Left lung (tissue), 10 donors: ENCODE results near the gene ELANE. TPM values are rescaled to one million over a fixed set of nuclear protein-coding genes. Genes with fewer than 3 reads are reported as not detected.

ENCODE experiments used
- ATAC-seq: fragments of 200-7000 bp; cut with Tn5 transposase; one replicate; pipeline ENCODE4 v1.9.1; 2020; ENCODE audit warnings: moderate library complexity
- DNase-seq, 4 donors: peaks; one replicate each; pipeline ENCODE4 v3.0.0-alpha.2; 2013 to 2020
- H3K27ac ChIP-seq, 2 donors: fragments of 200-600 bp; sonication (generic) in 1 of 2; one replicate each; pipeline versions ENCODE4 v1.5.0 to v1.8.0; 2020 to 2021
- H3K27me3 ChIP-seq, 2 donors: fragments of 200-600 bp; sonication (generic) in 1 of 2; one replicate each; pipeline versions ENCODE4 v1.5.0 to v1.8.0; 2020 to 2021
- H3K36me3 ChIP-seq, 2 donors: fragments of 200-600 bp; sonication (generic) in 1 of 2; one replicate each; pipeline versions ENCODE4 v1.5.0 to v1.8.0; 2020 to 2021
- H3K4me1 ChIP-seq, 2 donors: fragments of 200-600 bp; one replicate each; pipeline ENCODE4 v1.8.0; 2021
- H3K4me3 ChIP-seq, 2 donors: fragments of 200-600 bp; sonication (generic) in 1 of 2; one replicate each; pipeline versions ENCODE4 v1.5.0 to v1.8.0; 2020 to 2021; ENCODE audit warnings: mild to moderate bottlenecking in 1 of 2
- H3K9me3 ChIP-seq, 2 donors: fragments of 200-600 bp; sonication (generic) in 1 of 2; one replicate each; pipeline versions ENCODE4 v1.5.0 to v1.8.0; 2020 to 2021
- intact Hi-C, 2 donors: fragments of 100-400 bp; cut with DNase I; formaldehyde crosslinking; loops; one replicate each; pipeline versions ENCODE4 v1.11.2 to v1.14.2; 2022
- polyA plus RNA-seq, 6 donors: library from polyadenylated mRNA; unstranded; fragments of 120-200 nt; gene quantifications; one replicate each; pipeline ENCODE4 v1.2.1, GENCODE V29; 2013; ENCODE audit not compliant: insufficient read length in 6 of 6
- total RNA-seq, 2 donors: library from RNA; stranded (reverse); fragmentation: NEBNext Ultra II Directional; extraction: Animal tissue kit (Norgen Biotek cat#: 25700); gene quantifications; one replicate each; pipeline ENCODE4 v1.2.1, GENCODE V29; 2021
- TF ChIP-seq, protein P1 (sequence below), 2 donors: fragments of 200-600 bp; sonication (generic) in 1 of 2; IDR thresholded peaks; one replicate each; pipeline versions ENCODE4 v1.5.0 to v1.8.0; 2021; ENCODE audit warnings: antibody characterized with exemption in 2 of 2
- donor health status: DM: no; HTN: yes; CAD: no.
- donor health status: DM: no; HTN: no; CAD: no.

The ELANE gene
- total and polyA plus RNA-seq, 8 donors = 0.70 to 2.2 (median 1.2) TPM

DNA sequence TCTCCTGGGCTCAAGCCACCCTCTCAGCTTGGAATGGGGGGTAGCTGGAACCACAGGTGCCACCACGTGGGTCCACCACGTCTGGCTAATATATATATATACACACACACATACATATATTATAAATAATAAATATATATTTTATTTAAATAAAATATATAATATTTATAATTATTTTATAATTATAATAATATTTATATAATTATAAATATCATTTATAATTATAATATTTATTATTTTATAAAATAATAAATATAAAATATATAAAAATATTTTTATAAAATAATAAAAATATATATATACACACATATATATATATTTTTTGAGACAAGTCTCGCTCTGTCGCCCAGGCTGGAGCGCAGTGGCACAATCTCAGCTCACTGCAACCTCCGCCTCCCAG lies 2.4 kb downstream of the ELANE start:
- TF ChIP-seq, protein P1, sequence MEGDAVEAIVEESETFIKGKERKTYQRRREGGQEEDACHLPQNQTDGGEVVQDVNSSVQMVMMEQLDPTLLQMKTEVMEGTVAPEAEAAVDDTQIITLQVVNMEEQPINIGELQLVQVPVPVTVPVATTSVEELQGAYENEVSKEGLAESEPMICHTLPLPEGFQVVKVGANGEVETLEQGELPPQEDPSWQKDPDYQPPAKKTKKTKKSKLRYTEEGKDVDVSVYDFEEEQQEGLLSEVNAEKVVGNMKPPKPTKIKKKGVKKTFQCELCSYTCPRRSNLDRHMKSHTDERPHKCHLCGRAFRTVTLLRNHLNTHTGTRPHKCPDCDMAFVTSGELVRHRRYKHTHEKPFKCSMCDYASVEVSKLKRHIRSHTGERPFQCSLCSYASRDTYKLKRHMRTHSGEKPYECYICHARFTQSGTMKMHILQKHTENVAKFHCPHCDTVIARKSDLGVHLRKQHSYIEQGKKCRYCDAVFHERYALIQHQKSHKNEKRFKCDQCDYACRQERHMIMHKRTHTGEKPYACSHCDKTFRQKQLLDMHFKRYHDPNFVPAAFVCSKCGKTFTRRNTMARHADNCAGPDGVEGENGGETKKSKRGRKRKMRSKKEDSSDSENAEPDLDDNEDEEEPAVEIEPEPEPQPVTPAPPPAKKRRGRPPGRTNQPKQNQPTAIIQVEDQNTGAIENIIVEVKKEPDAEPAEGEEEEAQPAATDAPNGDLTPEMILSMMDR (IDR thresholded peaks at IDR 0.05) = no peak
- peaks cover 6 to 40% of the 10 kb centered on the region in 2 donors for H3K4me1 ChIP-seq
- ATAC-seq (no peak), DNase-seq (no peak)
- H3K27ac ChIP-seq = no peak overlapping the region
- H3K36me3 ChIP-seq = no peaks in the 10 kb centered on the region
- no peak overlapping the region for H3K4me3 ChIP-seq
- intact Hi-C loops = loop anchor here in 1 of 2 donors (10.0 kb wide), 1 partner anchor 90 kb away; no protein-coding TSS in a partner anchor
- no peaks in the 10 kb centered on the region for H3K9me3 ChIP-seq
- H3K27me3 ChIP-seq = peaks cover 9 to 52% of the 10 kb centered on the region in 2 donors

DNA sequence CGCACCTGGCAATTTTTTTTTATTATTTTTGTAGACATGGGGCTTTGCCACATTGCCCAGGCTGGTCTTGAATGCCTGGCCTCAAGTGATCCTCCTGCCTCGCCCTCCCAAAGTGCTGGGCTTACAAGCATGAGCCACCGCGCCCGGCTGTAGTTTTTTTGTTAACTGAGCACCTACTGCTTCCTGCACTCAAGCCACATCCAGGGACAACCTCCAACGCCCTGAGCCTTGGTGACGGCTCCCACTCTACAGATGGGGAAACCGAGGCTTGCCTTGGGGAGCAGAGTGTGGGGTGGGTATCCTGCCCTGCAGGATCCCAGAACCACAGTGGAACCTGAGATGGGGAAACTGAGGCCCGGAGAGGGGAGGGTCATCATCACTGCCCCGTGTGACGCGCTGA lies 3.0 kb downstream of the ELANE start:
- no peak for ATAC-seq
- Histone ChIP-seq H3K36me3 (no peaks in the 10 kb centered on the region), H3K27ac (no peak overlapping the region), H3K27me3 (peaks cover 9 to 58% of the 10 kb centered on the region in 2 donors), H3K9me3 (no peaks in the 10 kb centered on the region), H3K4me3 (no peak overlapping the region), H3K4me1 (peaks cover 6 to 46% of the 10 kb centered on the region in 2 donors)
- TF ChIP-seq, protein P1 (IDR thresholded peaks at IDR 0.05) = no peak
- DNase-seq = no peak
- intact Hi-C loops = loop anchor here in 1 of 2 donors (5.0 to 10.0 kb wide), 2 partner anchors 62 to 90 kb away; partner anchors contain the start of gene KISS1R

DNA sequence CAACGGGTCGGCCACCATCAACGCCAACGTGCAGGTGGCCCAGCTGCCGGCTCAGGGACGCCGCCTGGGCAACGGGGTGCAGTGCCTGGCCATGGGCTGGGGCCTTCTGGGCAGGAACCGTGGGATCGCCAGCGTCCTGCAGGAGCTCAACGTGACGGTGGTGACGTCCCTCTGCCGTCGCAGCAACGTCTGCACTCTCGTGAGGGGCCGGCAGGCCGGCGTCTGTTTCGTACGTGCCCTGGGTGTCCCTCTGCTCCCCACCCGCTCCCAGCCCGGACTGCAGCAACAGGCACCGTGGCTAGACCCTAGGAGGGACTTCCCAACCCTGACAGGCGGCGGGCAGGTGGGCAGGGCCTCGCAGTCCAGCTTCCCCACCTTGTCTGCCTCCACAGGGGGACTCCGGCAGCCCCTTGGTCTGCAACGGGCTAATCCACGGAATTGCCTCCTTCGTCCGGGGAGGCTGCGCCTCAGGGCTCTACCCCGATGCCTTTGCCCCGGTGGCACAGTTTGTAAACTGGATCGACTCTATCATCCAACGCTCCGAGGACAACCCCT lies 3.5 kb downstream of the ELANE start:
- peaks cover 9 to 61% of the 10 kb centered on the region in 2 donors for H3K27me3 ChIP-seq
- H3K4me1 ChIP-seq = peaks cover 3 to 46% of the 10 kb centered on the region in 2 donors
- H3K27ac ChIP-seq = no peak overlapping the region
- H3K4me3 ChIP-seq = no peak overlapping the region
- intact Hi-C loops = loop anchor here in 1 of 2 donors (5.0 to 10.0 kb wide), 2 partner anchors 62 to 91 kb away; partner anchors contain the start of gene KISS1R
- H3K36me3 ChIP-seq = no peaks in the 10 kb centered on the region
- TF ChIP-seq, protein P1 (IDR thresholded peaks at IDR 0.05) = no peak
- ATAC-seq (no peak), DNase-seq (no peak)
- no peaks in the 10 kb centered on the region for H3K9me3 ChIP-seq

DNA sequence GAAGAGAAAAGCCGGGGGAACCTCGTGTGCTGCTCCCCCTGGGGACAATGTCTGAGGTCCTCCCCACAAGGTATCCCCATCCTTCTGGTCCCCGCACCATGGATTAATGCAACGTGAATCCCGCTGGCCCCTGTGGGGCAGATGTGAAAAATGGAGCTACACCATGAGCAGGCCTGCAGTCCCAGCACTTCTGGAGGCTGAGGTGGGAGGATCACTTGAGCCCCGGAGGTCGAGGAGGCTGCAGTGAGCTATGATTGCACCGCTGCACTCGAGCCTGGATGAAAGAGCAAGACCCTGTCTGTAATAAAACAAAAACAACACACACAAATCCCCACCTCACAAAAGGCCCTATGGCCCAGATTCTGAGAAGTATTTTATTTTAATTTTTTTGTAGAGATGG lies 6.2 kb downstream of the ELANE start:
- Histone ChIP-seq H3K27me3 (peaks cover 1 to 45% of the 10 kb centered on the region in 2 donors), H3K27ac (no peak overlapping the region), H3K4me1 (peaks cover 0 to 40% of the 10 kb centered on the region in 2 donors), H3K4me3 (no peak overlapping the region), H3K36me3 (no peaks in the 10 kb centered on the region), H3K9me3 (no peaks in the 10 kb centered on the region)
- TF ChIP-seq, protein P1 (IDR thresholded peaks at IDR 0.05) = no peak
- ATAC-seq (no peak), DNase-seq (no peak)
- intact Hi-C loops = loop anchor here in 1 of 2 donors (5.0 to 10.0 kb wide), 2 partner anchors 59 to 93 kb away; partner anchors contain the start of gene KISS1R
